H1 (cell line): Measurements from ENCODE around the gene MIOX. TPM values are rescaled to one million over a fixed set of nuclear protein-coding genes. Genes with fewer than 3 reads are reported as not detected.

Experiments
- CTCF ChIA-PET: fragments of 300-600 bp; sonication (Branson Sonifier 250); formaldehyde crosslinking; loops from one replicate; lab custom pipeline; 2021; ENCODE audit not compliant: partially characterized antibody; lab: Charles Lee
- POLR2A ChIA-PET: fragments of 300-600 bp; sonication (Branson Sonifier 250); formaldehyde crosslinking; loops from one replicate; lab custom pipeline; 2021; ENCODE audit warnings: inconsistent platforms; ENCODE audit not compliant: partially characterized antibody; lab: Charles Lee
- DNase-seq, 2 experiments: peaks; one replicate each; pipeline versions ENCODE4 v3.0.0 to v3.0.0-alpha.2; 2010 to 2022; ENCODE audit warnings: low spot score in 2 of 2, low read depth in 1 of 2, mixed read lengths in 1 of 2
- FAIRE-seq: peaks from 2 replicates; lab custom pipeline; 2011; peaks lifted over from hg19 to GRCh38; lab: Jason Lieb, UNC
- H2AFZ ChIP-seq: 2 replicates; pipeline ENCODE4 v1.8.1; 2012; ENCODE audit warnings: low read length, inconsistent platforms
- H2AK5ac ChIP-seq: 2 replicates; pipeline ENCODE4 v1.6.1; 2013; ENCODE audit warnings: low read depth, low read length
- H2BK120ac ChIP-seq: replicated peaks from 2 replicates; pipeline ENCODE3; 2013; ENCODE audit warnings: low read depth, low read length, inconsistent platforms
- H2BK12ac ChIP-seq: 2 replicates; pipeline ENCODE4 v1.6.1; 2013; ENCODE audit warnings: low read depth, low read length
- H2BK15ac ChIP-seq: 2 replicates; pipeline ENCODE4 v1.6.1; 2013; ENCODE audit warnings: low read length
- H2BK20ac ChIP-seq: 2 replicates; pipeline ENCODE4 v1.6.1; 2013; ENCODE audit warnings: low read length
- H2BK5ac ChIP-seq: 2 replicates; pipeline ENCODE4 v1.6.1; 2013; ENCODE audit warnings: low read depth, low read length
- H3K14ac ChIP-seq: 2 replicates; pipeline ENCODE4 v1.6.1; 2013; ENCODE audit warnings: inconsistent platforms; ENCODE audit not compliant: insufficient read length
- H3K18ac ChIP-seq: 2 replicates; pipeline ENCODE4 v1.6.1; 2013; ENCODE audit warnings: low read length; ENCODE audit errors: extremely low read depth
- H3K23ac ChIP-seq: 2 replicates; pipeline ENCODE4 v1.6.1; 2013; ENCODE audit warnings: inconsistent platforms; ENCODE audit not compliant: insufficient read length
- H3K23me2 ChIP-seq: 2 replicates; pipeline ENCODE4 v1.6.1; 2013; ENCODE audit warnings: low read depth, low read length
- H3K27ac ChIP-seq: 2 replicates; pipeline ENCODE4 v1.6.1; 2011; ENCODE audit warnings: low read depth, low read length, inconsistent platforms
- H3K27me3 ChIP-seq, 4 experiments: replicated peaks in 1 of 4; 1 replicate in 1 of 4; 2 replicates in 3 of 4; pipeline versions ENCODE4 v1.6.1 to v1.8.1; 2011 to 2013; ENCODE audit warnings: low read length in 3 of 4, mild to moderate bottlenecking in 3 of 4, inconsistent platforms in 2 of 4, mixed read lengths in 2 of 4, moderate library complexity in 1 of 4; ENCODE audit not compliant: control insufficient read depth in 3 of 4, insufficient read depth in 3 of 4; ENCODE audit errors: extremely low read depth in 1 of 4
- H3K36me3 ChIP-seq, 4 experiments: 2 replicates each; pipeline versions ENCODE4 v1.6.1 to v1.8.1; 2011 to 2013; ENCODE audit warnings: mild to moderate bottlenecking in 4 of 4, low read length in 3 of 4, moderate library complexity in 2 of 4, control low read depth in 1 of 4, inconsistent platforms in 1 of 4; ENCODE audit not compliant: insufficient read depth in 4 of 4, control insufficient read depth in 2 of 4
- H3K4ac ChIP-seq: replicated peaks from 2 replicates; pipeline ENCODE3; 2013; ENCODE audit warnings: low read length, low read depth, mixed read lengths, inconsistent platforms; ENCODE audit not compliant: insufficient read length
- H3K4me1 ChIP-seq, 4 experiments: replicated peaks in 1 of 4; 1 replicate in 1 of 4; 2 replicates in 3 of 4; pipeline versions ENCODE4 v1.6.1 to v1.8.1; 2011 to 2013; ENCODE audit warnings: low read length in 3 of 4, inconsistent platforms in 2 of 4, mixed read lengths in 1 of 4; ENCODE audit not compliant: insufficient read depth in 4 of 4, control insufficient read depth in 3 of 4
- H3K4me2 ChIP-seq, 2 experiments: 2 replicates each; pipeline versions ENCODE4 v1.6.1 to v1.8.1; 2011 to 2013; ENCODE audit warnings: low read depth in 2 of 2, low read length in 2 of 2, control low read depth in 1 of 2, inconsistent platforms in 1 of 2, mild to moderate bottlenecking in 1 of 2; ENCODE audit not compliant: insufficient read depth in 1 of 2
- H3K4me3 ChIP-seq, 4 experiments: fragments of 200-600, 300-600 bp in 1 of 4; sonication (generic), shearing (Covaris generic), sonication (Bioruptor Twin) in 1 of 4; 2 replicates each; pipeline versions ENCODE4 v1.5.1 to v1.8.1; 2011 to 2016; ENCODE audit warnings: low read length in 4 of 4, low read depth in 3 of 4, control low read depth in 2 of 4, inconsistent platforms in 2 of 4, mild to moderate bottlenecking in 2 of 4, mixed read lengths in 1 of 4, moderate library complexity in 1 of 4; ENCODE audit not compliant: insufficient read depth in 2 of 4; ENCODE audit errors: extremely low read depth in 1 of 4
- H3K56ac ChIP-seq: replicated peaks from 2 replicates; pipeline ENCODE3; 2013; ENCODE audit warnings: low read depth, mild to moderate bottlenecking, mixed read lengths, low read length, inconsistent platforms; ENCODE audit not compliant: insufficient read length
- H3K79me1 ChIP-seq: 2 replicates; pipeline ENCODE4 v1.6.1; 2013; ENCODE audit warnings: low read depth, low read length, control low read depth
- H3K79me2 ChIP-seq, 2 experiments: 2 replicates each; pipeline versions ENCODE4 v1.6.1 to v1.8.1; 2012 to 2013; ENCODE audit warnings: low read length in 2 of 2, mild to moderate bottlenecking in 2 of 2, inconsistent platforms in 1 of 2; ENCODE audit not compliant: insufficient read depth in 2 of 2, control insufficient read depth in 1 of 2
- H3K9ac ChIP-seq, 4 experiments: replicated peaks in 1 of 4; 1 replicate in 1 of 4; 2 replicates in 3 of 4; pipeline versions ENCODE4 v1.6.1 to v1.8.1; 2011 to 2013; ENCODE audit warnings: low read depth in 3 of 4, low read length in 3 of 4, control low read depth in 2 of 4, mild to moderate bottlenecking in 2 of 4, moderate library complexity in 2 of 4, inconsistent platforms in 1 of 4; ENCODE audit errors: extremely low read depth in 1 of 4
- H3K9me3 ChIP-seq, 2 experiments: 2 replicates each; pipeline versions ENCODE4 v1.6.1 to v1.8.1; 2012 to 2013; ENCODE audit warnings: mild to moderate bottlenecking in 2 of 2, moderate library complexity in 2 of 2, control low read depth in 1 of 2, inconsistent platforms in 1 of 2, low read depth in 1 of 2, low read length in 1 of 2, mixed read lengths in 1 of 2; ENCODE audit not compliant: insufficient read depth in 2 of 2
- H4K20me1 ChIP-seq, 2 experiments: replicated peaks in 1 of 2; 2 replicates each; pipeline versions ENCODE3 to v1.8.1; 2011 to 2013; ENCODE audit warnings: inconsistent platforms in 2 of 2, low read length in 2 of 2, mild to moderate bottlenecking in 1 of 2; ENCODE audit not compliant: insufficient read depth in 2 of 2, control insufficient read depth in 1 of 2
- H4K5ac ChIP-seq: 2 replicates; pipeline ENCODE4 v1.6.1; 2013; ENCODE audit warnings: low read length, low read depth, mixed read lengths, inconsistent platforms; ENCODE audit not compliant: insufficient read length
- H4K8ac ChIP-seq: 2 replicates; pipeline ENCODE4 v1.8.0; 2013; ENCODE audit warnings: mild to moderate bottlenecking, moderate library complexity, low read length, inconsistent platforms; ENCODE audit not compliant: insufficient read depth; ENCODE audit errors: extremely low read depth
- H4K91ac ChIP-seq: replicated peaks from 2 replicates; pipeline ENCODE3; 2013; ENCODE audit warnings: low read length, mixed read lengths, inconsistent platforms; ENCODE audit not compliant: insufficient read length
- CTBP2 ChIP-seq: IDR thresholded peaks from 2 replicates; pipeline ENCODE4 v1.7.0; 2011; ENCODE audit warnings: borderline replicate concordance, mild to moderate bottlenecking, moderate library complexity, mixed read lengths, low read length; ENCODE audit not compliant: insufficient read depth, insufficient read length
- RAD21 ChIP-seq, 2 experiments: IDR thresholded peaks in 1 of 2; conservative IDR thresholded peaks in 1 of 2; 2 replicates each; pipeline ENCODE4 v1.6.1; 2011; ENCODE audit warnings: low read depth in 2 of 2, low read length in 2 of 2, improper control_type of control experiment in 1 of 2, inconsistent platforms in 1 of 2, mild to moderate bottlenecking in 1 of 2, moderate library complexity in 1 of 2
- RBBP5 ChIP-seq: IDR thresholded peaks from 2 replicates; pipeline ENCODE4 v1.7.1; 2012; ENCODE audit warnings: low read depth, mild to moderate bottlenecking, inconsistent platforms, low read length, moderate library complexity, borderline replicate concordance
- TAF7 ChIP-seq: optimal IDR thresholded peaks from 2 replicates; pipeline ENCODE3; 2011; ENCODE audit warnings: low read depth, mild to moderate bottlenecking, inconsistent platforms, low read length, moderate library complexity, borderline replicate concordance
- WGBS, 2 experiments: shearing (Covaris generic) in 1 of 2; methylation state at CpG; one replicate each; pipeline versions ENCODE4 v1.1.6 to v1.1.7; 2013 to 2015; ENCODE audit warnings: low lambda C conversion rate in 2 of 2, mixed read lengths in 2 of 2, inconsistent platforms in 1 of 2, low coverage in 1 of 2, missing lambda C conversion rate in 1 of 2; ENCODE audit not compliant: insufficient replicate concordance in 2 of 2, insufficient coverage in 1 of 2, insufficient read length in 1 of 2; ENCODE audit errors: extremely low coverage in 1 of 2, missing lambda C conversion rate in 1 of 2; 5-methylcytosine and 5-hydroxymethylcytosine counted together
- polyA plus RNA-seq, 7 experiments: library from polyadenylated mRNA; depleted of rRNA in 3 of 7; stranded (reverse) in 5 of 7; unstranded in 2 of 7; fragments of >200 nt in 5 of 7; fragments of 200-250 nt in 2 of 7; gene quantifications; 1 replicate in 5 of 7; 2 replicates in 1 of 7; 4 replicates in 1 of 7; pipeline versions ENCODE4 v1.2.1 to v1.2.3, GENCODE V29; 2011 to 2013; ENCODE audit warnings: missing spikeins in 2 of 7, mixed read lengths in 2 of 7
- total RNA-seq: library from RNA; stranded (reverse); fragmentation: NEBNext Ultra II Directional; extraction: Animal tissue kit (Norgen Biotek cat#: 25700); gene quantifications from 2 replicates; pipeline ENCODE4 v1.2.1, GENCODE V29; 2021

The MIOX gene
- total and polyA plus RNA-seq, 2 of the 8 experiments (the other 6 are each of a cell fraction or from before 2014, with no cell fraction given), result 0.30 to 0.32 TPM

- H3K4ac ChIP-seq, result no peak overlapping the region
- no peak overlapping the region for H3K27ac ChIP-seq
- no peak overlapping the region for H2BK20ac ChIP-seq
- no peaks in the 10 kb centered on the region; a peak in 1 of 7 replicates for H3K27me3 ChIP-seq
- DNase-seq (no peak), FAIRE-seq (no peak)
- H3K56ac ChIP-seq, result no peak overlapping the region
- peaks cover 8% of the 10 kb centered on the region; the same call in 1 of the 2 replicates for H3K23me2 ChIP-seq
- ChIA-PET POLR2A (interaction anchor here (1.2 to 2.8 kb wide), 6 partner anchors 11 to 31 kb away, joined by 3 to 7 read pairs (median 4); partner anchors contain the start of gene MIOX), CTCF (interaction anchor here (0.6 to 9.1 kb wide), 9 partner anchors 14 to 221 kb away, joined by 3 to 60 read pairs (median 4); partner anchors contain the start of gene HDAC10)
- TF ChIP-seq RAD21 (IDR thresholded peaks at IDR 0.05 in 1 of 2, conservative IDR thresholded peaks at IDR 0.05 in 1 of 2; ENCODE audit: low read depth in 2 of 2, low read length in 2 of 2) (no peak), TAF7 (no peak), CTBP2 (no peak), RBBP5 (no peak)
- H4K8ac ChIP-seq, result no peak overlapping the region
- H3K4me3 ChIP-seq, result no peak overlapping the region
- no peak overlapping the region for H3K14ac ChIP-seq
- H4K5ac ChIP-seq, result no peak overlapping the region
- no peak overlapping the region for H4K91ac ChIP-seq
- H2BK15ac ChIP-seq, result no peak overlapping the region
- no peak overlapping the region for H3K4me2 ChIP-seq
- peaks cover 0 to 59% of the 10 kb centered on the region in 2 experiments; a peak in 3 of 4 replicates for H3K79me2 ChIP-seq
- no peaks in the 10 kb centered on the region for H3K9me3 ChIP-seq
- H4K20me1 ChIP-seq, result peaks cover 41 to 57% of the 10 kb centered on the region in 2 experiments
- no peak overlapping the region for H3K9ac ChIP-seq
- no peak overlapping the region for H3K23ac ChIP-seq
- WGBS, 2 experiments, result 86% methylated on average over 16 of the region's 21 CpGs; no CpG with 5 or more reads in 1 of the 2 experiments
- peaks cover 34% of the 10 kb centered on the region for H3K79me1 ChIP-seq
- H2BK120ac ChIP-seq, result no peak overlapping the region
- no peak overlapping the region for H3K18ac ChIP-seq
- H2AK5ac ChIP-seq, result no peak overlapping the region
- H2BK5ac ChIP-seq, result no peak overlapping the region
- peaks cover 0 to 29% (median 18%) of the 10 kb centered on the region in 4 experiments; a peak in 6 of 7 replicates for H3K4me1 ChIP-seq
- peaks cover 7 to 15% (median 12%) of the 10 kb centered on the region in 4 experiments; a peak in 6 of 8 replicates for H3K36me3 ChIP-seq
- H2AFZ ChIP-seq, result no peak overlapping the region
- no peak overlapping the region for H2BK12ac ChIP-seq
These were observed 15.3 kb upstream of the MIOX start for GRCh38 chr22:50471197-50471847.
